Endothelial cell of umbilical vein (primary cell): ENCODE measurements around the gene SH3D21. TPM values are rescaled to one million over a fixed set of nuclear protein-coding genes. Genes with fewer than 3 reads are reported as not detected.

ENCODE experiments used
- BruUV-seq: library from RNA; stranded (reverse); fragments of 400-500 nt; replicated peaks from 2 replicates; lab custom pipeline; 2021; lab: Mats Ljungman, UMichigan
- CTCF ChIA-PET: fragments of 300-600, 350-600 bp; sonication (Branson Sonifier 250); formaldehyde crosslinking; loops from one replicate; lab custom pipeline; 2021; ENCODE audit warnings: antibody characterized with exemption, inconsistent platforms; lab: Charles Lee
- POLR2A ChIA-PET: fragments of 300-600, 350-600 bp; sonication (Branson Sonifier 250); formaldehyde crosslinking; loops from one replicate; lab custom pipeline; 2021; ENCODE audit warnings: antibody characterized with exemption, inconsistent platforms; lab: Charles Lee
- DNase-seq: peaks from one replicate; pipeline ENCODE4 v3.0.0-alpha.2; 2011; ENCODE audit warnings: low read depth, low spot score
- FAIRE-seq: peaks from 2 replicates; lab custom pipeline; 2011; peaks lifted over from hg19 to GRCh38; lab: Jason Lieb, UNC
- H2AFZ ChIP-seq: 2 replicates; pipeline ENCODE4 v1.6.0; 2012; ENCODE audit warnings: low read depth, low read length, control low read depth, inconsistent platforms
- H3K27ac ChIP-seq: 2 replicates; pipeline ENCODE4 v1.5.1; 2011; ENCODE audit warnings: low read depth, mild to moderate bottlenecking, control low read depth, low read length, moderate library complexity; ENCODE audit not compliant: insufficient read depth
- H3K27me3 ChIP-seq, 2 experiments: 2 replicates each; pipeline versions ENCODE4 v1.6.0 to v1.6.1; 2011; ENCODE audit warnings: low read length in 2 of 2, mixed read lengths in 1 of 2; ENCODE audit not compliant: control insufficient read depth in 2 of 2, insufficient read depth in 2 of 2
- H3K36me3 ChIP-seq, 2 experiments: 2 replicates in 1 of 2; 3 replicates in 1 of 2; pipeline ENCODE4 v1.5.1; 2011; ENCODE audit warnings: low read length in 2 of 2, mild to moderate bottlenecking in 1 of 2, moderate library complexity in 1 of 2; ENCODE audit not compliant: control insufficient read depth in 2 of 2, insufficient read depth in 2 of 2; ENCODE audit errors: extremely low read depth in 1 of 2
- H3K4me1 ChIP-seq: 3 replicates; pipeline ENCODE4 v1.5.1; 2011; ENCODE audit warnings: mild to moderate bottlenecking, low read length; ENCODE audit not compliant: control insufficient read depth, insufficient read depth; ENCODE audit errors: extremely low read depth
- H3K4me2 ChIP-seq: 2 replicates; pipeline ENCODE4 v1.6.1; 2011; ENCODE audit warnings: low read length, control low read depth, mixed read lengths; ENCODE audit not compliant: insufficient read depth
- H3K4me3 ChIP-seq, 3 experiments: fragments of 200-600 bp in 1 of 3; sonication (generic), shearing (Covaris generic) in 1 of 3; replicated peaks in 1 of 3; 2 replicates each; pipeline ENCODE4 v1.5.1; 2011 to 2016; ENCODE audit warnings: control low read depth in 3 of 3, low read length in 3 of 3, mild to moderate bottlenecking in 2 of 3, inconsistent platforms in 1 of 3, low read depth in 1 of 3, moderate library complexity in 1 of 3; ENCODE audit not compliant: insufficient read depth in 1 of 3
- H3K79me2 ChIP-seq: 2 replicates; pipeline ENCODE4 v1.6.0; 2012; ENCODE audit warnings: low read length, inconsistent platforms; ENCODE audit not compliant: control insufficient read depth, insufficient read depth
- H3K9ac ChIP-seq: replicated peaks from 2 replicates; pipeline ENCODE3; 2011; ENCODE audit warnings: low read length, control low read depth; ENCODE audit not compliant: insufficient read depth; ENCODE audit errors: extremely low read depth
- H3K9me1 ChIP-seq: replicated peaks from 3 replicates; pipeline ENCODE4 v1.6.0; 2011; ENCODE audit warnings: mild to moderate bottlenecking, low read length; ENCODE audit not compliant: control insufficient read depth, insufficient read depth; ENCODE audit errors: extremely low read depth
- H3K9me3 ChIP-seq: replicated peaks from 2 replicates; pipeline ENCODE4 v1.5.1; 2012; ENCODE audit warnings: low read length, inconsistent platforms; ENCODE audit not compliant: control insufficient read depth, insufficient read depth
- H4K20me1 ChIP-seq: replicated peaks from 2 replicates; pipeline ENCODE3; 2011; ENCODE audit warnings: mild to moderate bottlenecking, low read length; ENCODE audit not compliant: control insufficient read depth, insufficient read depth; ENCODE audit errors: extremely low read depth
- EZH2 ChIP-seq: IDR thresholded peaks from 2 replicates; pipeline ENCODE4 v1.6.1; 2012; ENCODE audit warnings: borderline replicate concordance, low read depth, mild to moderate bottlenecking, moderate library complexity, low read length, inconsistent platforms; ENCODE audit not compliant: severe bottlenecking
- FOS ChIP-seq: IDR thresholded peaks from 2 replicates; pipeline ENCODE4 v1.6.1; 2011; ENCODE audit warnings: mild to moderate bottlenecking, low read length, moderate library complexity, borderline replicate concordance; ENCODE audit not compliant: insufficient read depth
- GATA2 ChIP-seq: IDR thresholded peaks from 2 replicates; pipeline ENCODE4 v1.7.0; 2011; ENCODE audit warnings: low read depth, mild to moderate bottlenecking, moderate library complexity, mixed read lengths, low read length; ENCODE audit not compliant: insufficient read length, insufficient read depth
- JUN ChIP-seq: IDR thresholded peaks from 2 replicates; pipeline ENCODE4 v1.6.1; 2011; ENCODE audit warnings: borderline replicate concordance, low read depth; ENCODE audit not compliant: insufficient read length, insufficient read depth
- MYC ChIP-seq: IDR thresholded peaks from one replicate; pipeline ENCODE4 v1.6.1; 2011; ENCODE audit warnings: mild to moderate bottlenecking, low read depth, low read length
- POLR2A ChIP-seq: IDR thresholded peaks from 2 replicates; pipeline ENCODE4 v1.6.1; 2012; ENCODE audit warnings: low read depth, mild to moderate bottlenecking, control low read depth, low read length
- POLR2AphosphoS5 ChIP-seq: IDR thresholded peaks from 2 replicates; pipeline ENCODE4 v1.6.1; 2012; ENCODE audit warnings: low read depth, mild to moderate bottlenecking, control low read depth, low read length, moderate library complexity; ENCODE audit not compliant: insufficient read depth
- dilution Hi-C: fragments of 300-500 bp; cut with MboI; formaldehyde crosslinking; loops from one replicate; pipeline ENCODE4 v1.15.0; 2019; ENCODE audit warnings: low sequenced_read_pairs; ENCODE audit not compliant: extremely low pct_ligation_motif_present
- intact Hi-C: fragments of 100-400 bp; cut with micrococcal nuclease; formaldehyde crosslinking; loops from one replicate; pipeline ENCODE4 v1.10.0; 2022
- polyA plus RNA-seq, 4 experiments: library from polyadenylated mRNA; depleted of rRNA in 3 of 4; stranded (reverse) in 3 of 4; unstranded in 1 of 4; fragments of >200 nt; gene quantifications; 2 replicates each; pipeline versions ENCODE4 v1.2.1 to v1.2.3, GENCODE V29; 2011 to 2012; ENCODE audit warnings: missing spikeins in 1 of 4
- total RNA-seq: library from RNA; stranded (reverse); gene quantifications from 2 replicates; pipeline ENCODE4 v1.2.3, GENCODE V29; 2021
- TF ChIP-seq, protein P1 (sequence below): IDR thresholded peaks from 2 replicates; pipeline ENCODE4 v1.6.1; 2011; ENCODE audit not compliant: insufficient read depth, insufficient read length
- TF ChIP-seq, protein P2 (sequence below), 2 donors: IDR thresholded peaks; 1 replicate in 1 of 2; 2 replicates in 1 of 2; pipeline ENCODE4 v1.5.1; 2011; ENCODE audit warnings: low read length in 2 of 2, mild to moderate bottlenecking in 2 of 2, moderate library complexity in 2 of 2, control low read depth in 1 of 2, inconsistent platforms in 1 of 2, low read depth in 1 of 2; ENCODE audit not compliant: insufficient read depth in 1 of 2; ENCODE audit errors: extremely low read depth in 1 of 2

The SH3D21 gene
- total and polyA plus RNA-seq, 2 donors (not counting 3 experiments of a cell fraction or from before 2014, with no cell fraction given), result 1.8 to 7.2 TPM

DNA sequence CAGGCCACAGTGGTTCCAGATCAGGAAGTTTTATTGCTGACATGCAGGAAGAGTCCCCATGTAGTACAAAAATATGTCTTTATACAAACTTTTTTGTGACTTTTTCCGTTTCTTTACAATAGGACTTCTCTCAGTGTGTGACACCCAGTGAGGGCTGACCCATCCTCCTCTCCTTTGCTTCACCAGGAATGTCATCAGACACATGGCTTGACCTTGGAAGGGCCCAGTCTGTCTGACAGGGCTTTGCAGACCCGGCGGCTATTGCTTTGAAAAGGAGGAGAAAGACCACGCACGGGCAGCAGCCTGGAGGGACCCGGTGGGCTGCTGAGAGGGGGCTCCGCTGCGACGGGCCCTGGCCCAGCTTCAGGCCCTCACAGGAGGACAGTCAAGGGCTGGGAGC lies 33.4 kb downstream of the SH3D21 start:
- Histone ChIP-seq H3K4me3 (no peak overlapping the region), H3K9ac (no peak overlapping the region), H3K27me3 (no peaks in the 10 kb centered on the region), H3K79me2 (no peaks in the 10 kb centered on the region), H3K9me1 (no peaks in the 10 kb centered on the region), H2AFZ (no peak overlapping the region), H3K36me3 (peaks cover 0 to 5% of the 10 kb centered on the region in 2 experiments), H4K20me1 (no peaks in the 10 kb centered on the region), H3K27ac (no peak overlapping the region), H3K9me3 (no peaks in the 10 kb centered on the region), H3K4me1 (peaks cover 25% of the 10 kb centered on the region), H3K4me2 (no peak overlapping the region)
- DNase-seq, result no peak
- dilution Hi-C loops (no loop called here), intact Hi-C loops (no loop called here)
- TF ChIP-seq POLR2A, result no peak
- no peak for TF ChIP-seq EZH2
- no peak for TF ChIP-seq JUN
- TF ChIP-seq, protein P1, sequence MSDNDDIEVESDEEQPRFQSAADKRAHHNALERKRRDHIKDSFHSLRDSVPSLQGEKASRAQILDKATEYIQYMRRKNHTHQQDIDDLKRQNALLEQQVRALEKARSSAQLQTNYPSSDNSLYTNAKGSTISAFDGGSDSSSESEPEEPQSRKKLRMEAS, result no peak
- TF ChIP-seq, protein P2, sequence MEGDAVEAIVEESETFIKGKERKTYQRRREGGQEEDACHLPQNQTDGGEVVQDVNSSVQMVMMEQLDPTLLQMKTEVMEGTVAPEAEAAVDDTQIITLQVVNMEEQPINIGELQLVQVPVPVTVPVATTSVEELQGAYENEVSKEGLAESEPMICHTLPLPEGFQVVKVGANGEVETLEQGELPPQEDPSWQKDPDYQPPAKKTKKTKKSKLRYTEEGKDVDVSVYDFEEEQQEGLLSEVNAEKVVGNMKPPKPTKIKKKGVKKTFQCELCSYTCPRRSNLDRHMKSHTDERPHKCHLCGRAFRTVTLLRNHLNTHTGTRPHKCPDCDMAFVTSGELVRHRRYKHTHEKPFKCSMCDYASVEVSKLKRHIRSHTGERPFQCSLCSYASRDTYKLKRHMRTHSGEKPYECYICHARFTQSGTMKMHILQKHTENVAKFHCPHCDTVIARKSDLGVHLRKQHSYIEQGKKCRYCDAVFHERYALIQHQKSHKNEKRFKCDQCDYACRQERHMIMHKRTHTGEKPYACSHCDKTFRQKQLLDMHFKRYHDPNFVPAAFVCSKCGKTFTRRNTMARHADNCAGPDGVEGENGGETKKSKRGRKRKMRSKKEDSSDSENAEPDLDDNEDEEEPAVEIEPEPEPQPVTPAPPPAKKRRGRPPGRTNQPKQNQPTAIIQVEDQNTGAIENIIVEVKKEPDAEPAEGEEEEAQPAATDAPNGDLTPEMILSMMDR (IDR thresholded peaks at IDR 0.05; ENCODE audit: extremely low read depth in 1 of 2, insufficient read depth in 1 of 2, low read depth in 1 of 2, low read length in 2 of 2), result no peak
- no peak for TF ChIP-seq POLR2AphosphoS5
- TF ChIP-seq GATA2, result no peak
- TF ChIP-seq FOS, result no peak
- no peak for TF ChIP-seq MYC
- BruUV-seq, result TSS peak; percentile 51
- no peak for FAIRE-seq
- ChIA-PET POLR2A (no interaction called here), CTCF (interaction anchor here (1.5 kb wide), 1 partner anchor 81 kb away, joined by 3 read pairs; no protein-coding TSS in a partner anchor)
